HG03460 (cell line): ENCODE data around the gene MRPL38.
"Not testable (repeated sequence)": the region's sequence is repeated elsewhere in the genome, so short reads cannot be mapped to it uniquely, and the experiment has no call there.

Source experiments
- ATAC-seq: cut with Tn5 transposase; IDR thresholded peaks from one replicate; pipeline ENCODE4 v1.9.1; 2021; ENCODE audit not compliant: unreplicated experiment

The MRPL38 gene

DNA sequence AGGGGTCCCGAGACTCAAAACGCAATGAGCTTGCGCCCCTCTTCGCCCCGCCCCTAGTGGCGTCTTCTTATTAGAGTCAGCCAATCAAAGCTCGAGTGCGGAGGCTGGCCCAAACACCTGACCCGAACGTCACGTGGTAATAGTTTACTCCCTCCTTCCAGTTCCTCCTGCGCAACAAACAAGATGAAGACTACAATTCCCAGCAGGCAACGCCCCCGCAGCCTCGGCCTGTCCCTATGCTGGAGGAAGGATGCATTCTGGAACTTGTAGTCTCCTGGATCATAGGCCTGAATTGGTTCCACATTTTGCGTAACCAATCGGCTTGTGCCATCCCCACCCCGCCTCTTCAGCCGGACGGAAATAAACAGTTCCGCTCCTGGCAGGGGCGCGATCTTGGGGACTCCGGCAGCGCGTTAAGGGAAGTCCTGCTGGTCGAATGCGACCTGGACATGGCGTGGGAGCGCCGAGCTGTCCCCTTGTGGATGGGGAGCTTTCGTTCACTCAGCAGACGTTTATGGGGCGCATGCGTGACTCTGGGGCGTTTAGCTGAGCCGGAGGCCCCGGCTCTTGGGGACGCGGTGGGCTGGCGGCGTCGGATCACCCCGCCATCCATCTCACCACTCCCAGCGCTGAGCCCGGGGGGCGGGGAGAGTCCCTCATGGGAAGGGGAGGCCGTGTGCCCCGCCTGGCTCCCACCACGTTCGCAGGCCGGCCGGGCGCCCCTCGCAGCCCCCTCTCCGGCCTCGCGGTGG, 49.2 kb downstream of the MRPL38 start, which contains the start of gene WBP2:
TSS of gene WBP2 (minus strand) at position 26 of the 752 bp plus-strand sequence. CDS start 38 bp downstream, outside the sequence.
- peak; percentile 84 for ATAC-seq

DNA sequence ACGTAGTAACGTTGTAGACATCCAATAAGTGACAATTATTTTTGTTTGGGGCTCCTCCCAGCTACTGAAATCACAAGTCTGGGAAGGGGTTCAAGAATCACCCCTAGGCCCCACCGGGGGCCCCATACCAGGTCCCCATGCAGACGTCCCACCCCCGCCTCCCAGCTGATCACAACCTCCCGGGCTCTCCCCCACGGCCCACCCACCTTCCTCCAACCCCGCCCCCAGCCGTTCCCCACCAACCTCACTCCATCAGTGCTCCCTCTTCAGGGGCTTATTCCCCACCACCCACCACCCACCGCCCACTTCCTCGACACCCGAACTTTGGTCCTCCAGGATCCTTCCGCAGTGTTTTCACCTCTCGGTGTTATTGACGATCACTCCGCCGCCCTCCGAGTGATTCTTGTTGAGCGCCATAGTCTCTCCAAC, 49.8 kb downstream of the MRPL38 start:
- no peak for ATAC-seq

- ATAC-seq, result no peak
Measured at GRCh38 chr17:75854101-75854748, 50.5 kb downstream of the MRPL38 start.

GRCh38 chr17:75853433-75853832, 51.3 kb downstream of the MRPL38 start:
- no peak for ATAC-seq

DNA sequence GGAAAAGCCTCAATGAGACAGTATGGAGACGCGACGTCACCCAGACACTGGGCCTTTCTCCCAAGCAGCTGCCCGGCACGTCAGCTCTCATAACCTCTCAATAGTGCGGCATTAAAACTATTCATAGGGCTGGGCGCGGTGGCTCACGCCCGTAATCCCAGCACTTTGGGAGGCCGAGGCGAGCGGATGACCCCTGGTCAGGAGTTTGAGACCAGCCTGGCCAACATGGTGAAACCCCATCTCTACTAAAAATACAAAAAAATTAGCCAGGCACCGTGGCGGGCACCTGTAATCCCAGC, 53.0 kb downstream of the MRPL38 start:
- not testable (repeated sequence) for ATAC-seq

- ATAC-seq, result no peak
Measured at GRCh38 chr17:75850928-75851692, 53.6 kb downstream of the MRPL38 start.

- ATAC-seq, result no peak
Measured at GRCh38 chr17:75849724-75850123, 55.0 kb downstream of the MRPL38 start.

DNA sequence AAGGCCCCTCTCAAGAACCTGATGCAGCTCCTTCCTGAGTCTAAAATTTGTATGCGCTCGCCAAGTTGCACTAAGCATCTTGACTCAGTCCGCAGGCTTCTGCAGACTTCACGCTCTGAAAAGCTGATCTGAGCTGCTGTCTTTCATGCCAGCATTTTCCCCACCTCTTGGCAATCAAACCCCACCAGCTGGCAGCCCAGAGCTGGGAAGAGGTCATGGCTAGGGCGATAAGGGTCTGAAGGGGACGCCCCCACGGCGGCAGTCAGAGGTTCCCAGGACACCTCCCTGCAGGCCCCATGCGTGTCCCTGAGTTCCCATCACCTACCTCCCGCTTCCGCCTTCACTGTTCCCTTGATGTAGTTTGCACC, 55.4 kb downstream of the MRPL38 start:
- no peak for ATAC-seq
